ENCODE results near the gene HYDIN.

GRCh38 chr16:71259086-71259485 lies 28.6 kb upstream of the HYDIN start:
- TF ChIP-seq, protein P1, sequence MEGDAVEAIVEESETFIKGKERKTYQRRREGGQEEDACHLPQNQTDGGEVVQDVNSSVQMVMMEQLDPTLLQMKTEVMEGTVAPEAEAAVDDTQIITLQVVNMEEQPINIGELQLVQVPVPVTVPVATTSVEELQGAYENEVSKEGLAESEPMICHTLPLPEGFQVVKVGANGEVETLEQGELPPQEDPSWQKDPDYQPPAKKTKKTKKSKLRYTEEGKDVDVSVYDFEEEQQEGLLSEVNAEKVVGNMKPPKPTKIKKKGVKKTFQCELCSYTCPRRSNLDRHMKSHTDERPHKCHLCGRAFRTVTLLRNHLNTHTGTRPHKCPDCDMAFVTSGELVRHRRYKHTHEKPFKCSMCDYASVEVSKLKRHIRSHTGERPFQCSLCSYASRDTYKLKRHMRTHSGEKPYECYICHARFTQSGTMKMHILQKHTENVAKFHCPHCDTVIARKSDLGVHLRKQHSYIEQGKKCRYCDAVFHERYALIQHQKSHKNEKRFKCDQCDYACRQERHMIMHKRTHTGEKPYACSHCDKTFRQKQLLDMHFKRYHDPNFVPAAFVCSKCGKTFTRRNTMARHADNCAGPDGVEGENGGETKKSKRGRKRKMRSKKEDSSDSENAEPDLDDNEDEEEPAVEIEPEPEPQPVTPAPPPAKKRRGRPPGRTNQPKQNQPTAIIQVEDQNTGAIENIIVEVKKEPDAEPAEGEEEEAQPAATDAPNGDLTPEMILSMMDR (IDR thresholded peaks at IDR 0.05): no peak
- TF ChIP-seq POLR2A (IDR thresholded peaks at IDR 0.05): no peak
- TF ChIP-seq POLR2AphosphoS5 (IDR thresholded peaks at IDR 0.05): no peak
